GM12872 (cell line): ENCODE data around the gene ADORA1.

Experiments used
- TF ChIP-seq, protein P1 (sequence below): IDR thresholded peaks from 3 replicates; pipeline ENCODE4 v1.5.1; 2011; ENCODE audit warnings: low read depth, mild to moderate bottlenecking, low read length, moderate library complexity; ENCODE audit not compliant: insufficient read depth

Gene ADORA1

DNA sequence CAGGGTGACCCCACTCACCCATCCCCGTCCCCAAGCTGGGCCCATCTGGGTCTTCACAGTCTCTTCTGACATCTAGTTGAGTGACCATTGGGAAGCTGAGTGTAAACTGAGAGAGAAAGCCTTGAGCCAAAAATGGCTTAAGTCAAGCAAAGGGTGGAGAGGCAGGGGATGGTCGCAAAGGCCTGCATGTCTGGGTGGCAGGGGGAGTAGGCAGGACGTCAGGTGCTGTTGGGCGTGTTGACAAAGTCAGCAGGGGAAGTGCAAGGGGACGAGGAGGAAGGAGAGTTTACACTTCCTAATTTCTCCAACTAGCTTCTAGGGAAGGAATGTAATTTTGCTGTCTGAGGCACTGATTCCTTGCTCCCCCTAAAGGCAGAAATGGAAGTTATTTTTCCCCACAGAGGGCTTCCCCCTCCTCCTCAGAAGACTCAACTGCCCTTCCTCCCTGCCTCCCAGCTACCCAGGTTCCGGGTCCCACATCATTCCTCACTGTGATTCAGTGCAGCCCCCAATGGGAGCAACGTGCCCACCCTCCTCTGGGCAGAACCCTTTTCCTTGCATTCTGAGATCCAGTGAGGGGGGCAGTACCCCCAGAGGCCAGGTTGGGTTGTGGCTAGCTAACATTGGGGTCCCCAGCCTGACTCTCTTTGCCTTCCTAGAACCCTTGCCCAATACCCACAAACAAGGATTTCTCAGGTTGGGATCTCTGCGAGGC is 1.2 kb upstream of the ADORA1 start:
- TF ChIP-seq, protein P1, sequence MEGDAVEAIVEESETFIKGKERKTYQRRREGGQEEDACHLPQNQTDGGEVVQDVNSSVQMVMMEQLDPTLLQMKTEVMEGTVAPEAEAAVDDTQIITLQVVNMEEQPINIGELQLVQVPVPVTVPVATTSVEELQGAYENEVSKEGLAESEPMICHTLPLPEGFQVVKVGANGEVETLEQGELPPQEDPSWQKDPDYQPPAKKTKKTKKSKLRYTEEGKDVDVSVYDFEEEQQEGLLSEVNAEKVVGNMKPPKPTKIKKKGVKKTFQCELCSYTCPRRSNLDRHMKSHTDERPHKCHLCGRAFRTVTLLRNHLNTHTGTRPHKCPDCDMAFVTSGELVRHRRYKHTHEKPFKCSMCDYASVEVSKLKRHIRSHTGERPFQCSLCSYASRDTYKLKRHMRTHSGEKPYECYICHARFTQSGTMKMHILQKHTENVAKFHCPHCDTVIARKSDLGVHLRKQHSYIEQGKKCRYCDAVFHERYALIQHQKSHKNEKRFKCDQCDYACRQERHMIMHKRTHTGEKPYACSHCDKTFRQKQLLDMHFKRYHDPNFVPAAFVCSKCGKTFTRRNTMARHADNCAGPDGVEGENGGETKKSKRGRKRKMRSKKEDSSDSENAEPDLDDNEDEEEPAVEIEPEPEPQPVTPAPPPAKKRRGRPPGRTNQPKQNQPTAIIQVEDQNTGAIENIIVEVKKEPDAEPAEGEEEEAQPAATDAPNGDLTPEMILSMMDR = peak; percentile 26; the same call in 1 of the 3 replicates

DNA sequence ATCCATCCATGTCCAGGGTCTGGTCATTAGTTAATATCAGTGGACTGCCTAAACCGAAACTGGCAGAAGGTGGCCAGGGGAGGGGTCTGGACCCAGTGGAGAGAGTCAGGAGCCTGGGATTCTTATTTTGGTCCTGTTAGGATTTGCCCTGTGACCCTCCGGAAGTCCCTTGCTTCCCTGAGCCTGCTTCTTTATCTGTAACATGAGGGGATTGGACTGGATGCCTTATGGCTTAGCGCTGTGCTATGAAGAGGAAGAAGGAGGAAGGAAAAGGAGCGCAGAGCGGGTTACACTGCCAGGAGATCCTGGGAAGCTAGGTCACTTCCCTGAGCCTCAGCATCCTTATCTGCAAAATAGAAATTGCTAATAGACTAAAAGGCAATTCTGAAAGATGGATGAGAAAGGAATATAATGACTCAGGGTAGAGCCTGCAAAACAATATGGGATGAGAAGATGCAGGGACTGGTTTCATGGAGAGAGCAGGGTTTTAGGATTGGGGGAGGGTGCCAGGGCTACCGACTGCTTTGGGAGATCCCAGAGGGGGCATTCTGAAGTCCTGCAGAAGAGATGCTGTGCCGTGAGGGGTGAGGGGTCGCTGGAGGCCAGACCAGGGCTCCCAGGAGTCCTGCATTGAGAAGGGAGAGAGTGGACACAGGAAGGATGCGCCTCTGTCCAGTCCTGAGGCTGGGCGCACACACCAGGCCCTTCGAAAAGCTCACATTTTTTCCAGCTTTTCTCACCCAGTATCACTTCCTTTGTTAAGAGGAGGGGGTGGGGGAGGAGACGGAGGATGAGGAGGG is 460 bp upstream of the ADORA1 start:
- TF ChIP-seq, protein P1 = no peak

DNA sequence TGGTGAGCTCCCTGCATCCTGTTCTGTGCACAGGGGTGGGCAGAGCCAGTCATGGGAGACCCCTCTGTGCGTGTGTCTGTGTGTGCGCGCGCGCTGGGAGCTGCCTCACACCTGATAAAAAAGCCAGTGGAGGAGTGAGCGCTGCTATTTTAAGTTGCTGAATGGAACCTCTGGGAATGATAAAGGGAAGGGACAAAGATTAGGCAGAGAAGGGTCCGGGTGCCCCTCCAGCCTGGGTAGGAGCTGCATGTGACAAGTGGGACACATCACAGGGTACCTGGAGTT is 847 bp downstream of the ADORA1 start:
- TF ChIP-seq, protein P1 = no peak

DNA sequence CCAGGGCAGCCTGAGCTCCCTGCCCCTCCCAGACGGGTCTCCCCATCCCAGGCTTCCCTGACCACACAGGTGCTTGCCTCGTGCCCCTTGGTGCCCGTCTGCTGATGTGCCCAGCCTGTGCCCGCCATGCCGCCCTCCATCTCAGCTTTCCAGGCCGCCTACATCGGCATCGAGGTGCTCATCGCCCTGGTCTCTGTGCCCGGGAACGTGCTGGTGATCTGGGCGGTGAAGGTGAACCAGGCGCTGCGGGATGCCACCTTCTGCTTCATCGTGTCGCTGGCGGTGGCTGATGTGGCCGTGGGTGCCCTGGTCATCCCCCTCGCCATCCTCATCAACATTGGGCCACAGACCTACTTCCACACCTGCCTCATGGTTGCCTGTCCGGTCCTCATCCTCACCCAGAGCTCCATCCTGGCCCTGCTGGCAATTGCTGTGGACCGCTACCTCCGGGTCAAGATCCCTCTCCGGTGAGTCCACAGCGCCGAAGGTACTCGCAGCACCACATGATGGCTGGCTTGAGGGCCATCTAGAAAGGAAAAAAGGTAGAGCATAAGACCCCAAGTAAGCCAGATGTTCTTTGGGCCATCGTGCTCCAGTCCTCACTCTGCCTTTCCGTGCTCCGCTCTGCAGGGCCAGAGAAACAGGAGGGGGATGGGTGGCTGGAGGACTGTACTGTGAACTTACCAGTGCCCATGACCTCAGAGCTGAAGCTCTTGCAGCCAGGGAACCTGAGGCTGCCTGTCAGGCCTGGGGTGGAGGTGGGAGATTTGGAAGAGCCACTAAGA is 1.4 kb downstream of the ADORA1 start:
- TF ChIP-seq, protein P1 = no peak

DNA sequence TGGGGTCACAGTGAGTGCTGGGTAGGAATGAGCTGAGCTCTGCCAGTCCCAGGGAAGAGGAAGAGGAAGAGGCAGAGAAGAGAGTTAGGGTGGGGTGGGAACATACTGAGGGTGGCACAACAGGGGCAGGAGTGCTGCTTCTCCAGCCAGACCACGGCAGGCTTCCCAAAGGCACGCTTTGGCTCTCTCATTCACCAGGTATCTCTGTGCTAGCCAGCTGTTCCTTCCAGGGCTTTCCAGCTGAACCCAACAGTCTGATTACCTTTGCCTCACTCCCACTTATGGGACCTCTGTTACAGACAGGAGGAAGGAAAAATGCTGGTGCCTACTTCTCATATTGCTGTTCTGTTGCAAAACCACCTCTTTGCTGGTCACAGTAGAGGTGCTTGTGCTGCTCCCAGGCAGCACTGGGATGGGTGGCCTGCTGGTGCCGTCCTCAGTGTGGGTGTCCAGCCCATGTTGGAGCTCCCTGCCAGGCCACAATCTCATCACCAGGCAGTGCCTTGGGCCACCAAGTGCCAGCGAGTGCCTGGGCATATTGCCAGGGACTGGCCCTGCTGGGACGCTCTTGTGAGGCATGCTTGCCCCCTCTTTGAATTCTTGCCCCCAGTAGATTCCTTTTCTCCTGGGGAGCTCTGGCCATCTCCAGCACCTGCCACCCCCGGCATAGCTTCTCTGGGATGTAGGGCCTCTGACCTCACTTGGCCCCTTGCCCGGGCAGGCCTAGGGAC is 2.1 kb downstream of the ADORA1 start:
- TF ChIP-seq, protein P1 = no peak

DNA sequence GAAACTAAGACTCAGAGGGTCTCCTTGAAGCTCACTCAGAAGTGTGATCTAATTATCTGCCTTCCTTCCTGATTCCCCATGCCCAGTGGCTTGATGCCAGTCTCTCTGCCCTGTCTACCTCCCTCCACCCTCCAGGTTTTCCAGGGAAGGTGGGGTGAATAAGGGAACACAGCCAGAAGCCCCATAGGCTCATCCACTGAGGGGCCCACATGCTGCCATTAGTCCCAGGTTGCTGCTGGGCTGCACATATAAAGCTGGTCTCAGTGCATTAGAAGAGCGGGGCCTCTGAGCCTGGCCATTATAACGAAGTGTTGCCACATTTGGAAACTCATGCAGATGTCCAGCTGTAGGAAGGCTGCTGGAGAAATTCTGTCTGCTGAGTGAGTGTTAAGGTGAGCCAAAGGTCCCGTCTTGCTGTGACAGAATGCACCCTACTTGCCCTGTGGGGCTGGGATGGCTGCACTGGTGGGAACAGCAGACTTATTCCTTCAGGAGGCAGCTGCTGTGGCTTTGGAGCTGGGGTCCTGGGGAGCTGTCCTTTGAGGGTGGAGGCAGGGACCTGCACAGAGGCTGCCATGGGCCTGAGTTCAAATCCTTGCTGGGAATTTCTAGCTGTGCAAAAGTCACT is 2.9 kb downstream of the ADORA1 start:
- TF ChIP-seq, protein P1 = no peak
